ENCODE data around the gene PDE4D.

The PDE4D gene

DNA sequence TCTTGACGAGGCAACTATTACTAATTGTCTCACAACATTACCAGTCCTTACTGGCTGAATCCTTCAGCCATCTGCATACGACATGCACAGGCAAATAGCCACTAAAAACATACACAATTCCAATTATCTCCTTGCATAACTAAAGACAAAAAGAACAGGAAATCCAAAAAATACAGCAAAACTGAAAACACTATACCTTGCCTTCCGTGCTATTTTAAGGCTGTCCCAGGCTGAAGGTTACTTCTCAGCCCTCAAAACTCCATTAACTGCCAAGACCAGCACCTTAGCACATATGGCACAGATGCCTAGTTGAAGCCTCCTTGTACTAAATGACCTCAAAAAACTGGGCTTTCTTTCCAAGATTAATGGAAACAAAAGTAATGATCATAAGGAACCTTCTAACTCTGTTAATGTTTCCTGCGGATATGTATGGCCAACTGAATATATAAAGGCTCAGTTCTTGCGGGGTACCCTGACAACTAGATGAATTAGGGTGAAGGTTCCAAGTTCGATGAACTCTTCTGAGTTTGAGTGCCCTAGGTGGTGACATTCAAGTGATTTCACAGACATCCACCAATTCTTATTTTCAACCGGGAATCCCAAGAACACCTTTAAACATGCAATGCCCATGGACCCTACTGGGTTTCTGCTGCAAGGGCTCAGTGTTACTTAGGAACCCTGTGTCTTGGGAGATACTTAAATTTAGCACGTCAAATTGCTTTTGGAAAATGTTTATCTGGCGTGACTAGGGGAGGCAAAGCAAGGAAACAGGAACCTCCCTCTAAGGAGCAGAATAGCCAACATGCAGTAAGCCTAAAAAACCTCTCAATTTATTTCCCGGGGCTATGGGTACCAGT, 855.4 kb downstream of the PDE4D start:
- no peak for DNase-seq (ENCODE audit: low spot score)

DNA sequence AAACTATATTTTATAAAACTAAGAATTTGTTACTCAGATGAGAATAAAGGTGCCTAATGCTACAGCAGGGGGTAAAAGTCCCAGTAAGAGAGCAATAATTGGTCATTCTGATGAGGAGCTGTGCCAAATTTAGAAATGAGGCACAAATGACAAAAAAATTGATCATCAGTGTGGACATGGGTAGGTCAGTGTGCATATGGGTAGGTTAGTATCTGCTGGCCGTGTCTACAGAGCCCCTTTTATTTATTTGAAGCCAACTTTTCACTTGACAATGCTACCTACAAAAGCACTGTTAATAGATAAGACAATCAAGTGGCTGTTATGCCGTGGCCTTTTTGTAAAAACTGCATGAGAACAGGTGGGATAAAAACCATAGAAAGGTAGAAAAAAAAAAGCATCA, 856.1 kb downstream of the PDE4D start:
- DNase-seq (ENCODE audit: low spot score) = no peak

DNA sequence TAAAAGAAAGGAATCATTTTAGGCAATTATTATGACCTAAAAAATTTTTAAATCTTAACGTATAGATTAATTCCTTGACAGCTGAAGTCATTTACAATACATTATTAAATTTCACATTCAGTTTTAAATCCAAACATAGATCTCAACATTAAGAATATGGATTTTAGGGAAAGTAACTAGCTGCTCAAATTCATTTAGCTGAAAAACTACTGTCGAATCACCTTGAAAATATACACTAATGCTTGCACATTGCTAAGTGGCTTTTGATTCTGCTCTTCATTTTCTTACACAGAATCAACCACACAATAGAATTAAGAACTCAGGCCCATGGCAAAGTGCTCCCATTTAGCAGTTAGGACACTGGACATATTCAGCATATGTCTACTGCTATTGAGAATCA, 856.5 kb downstream of the PDE4D start:
- no peak for DNase-seq (ENCODE audit: low spot score)

DNA sequence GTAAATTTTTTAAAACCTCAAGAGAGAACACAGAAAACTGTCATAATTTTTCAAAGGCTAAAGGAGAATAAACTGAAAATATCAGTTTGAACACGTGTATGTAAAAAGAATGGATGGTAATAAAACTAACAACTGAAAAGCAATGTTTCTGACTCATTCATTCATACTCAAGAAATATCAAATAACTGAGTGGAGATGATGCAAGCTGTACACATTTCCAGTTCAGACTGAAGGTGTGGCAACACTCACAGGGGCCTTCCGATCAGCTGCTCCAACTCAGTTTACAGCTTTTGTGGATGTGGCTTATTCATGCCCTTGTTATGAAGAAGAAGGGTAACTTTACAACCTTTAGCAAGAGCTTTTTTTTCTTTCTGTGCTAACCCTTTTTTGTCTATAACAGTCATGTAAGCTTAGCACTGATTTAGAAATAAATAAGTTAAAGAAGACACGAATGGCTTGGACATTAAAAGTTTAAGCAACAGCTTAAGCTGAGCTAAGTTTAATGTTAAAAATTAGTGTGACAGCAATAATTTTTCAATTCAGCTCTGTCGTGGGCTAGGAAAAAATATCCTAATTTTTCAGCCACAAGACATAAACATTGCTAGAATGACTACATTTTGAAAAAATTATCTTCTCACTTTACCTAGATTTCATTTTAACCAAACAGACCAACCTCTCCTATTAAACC, 857.1 kb downstream of the PDE4D start:
- DNase-seq (ENCODE audit: low spot score) = peak; percentile 37

DNA sequence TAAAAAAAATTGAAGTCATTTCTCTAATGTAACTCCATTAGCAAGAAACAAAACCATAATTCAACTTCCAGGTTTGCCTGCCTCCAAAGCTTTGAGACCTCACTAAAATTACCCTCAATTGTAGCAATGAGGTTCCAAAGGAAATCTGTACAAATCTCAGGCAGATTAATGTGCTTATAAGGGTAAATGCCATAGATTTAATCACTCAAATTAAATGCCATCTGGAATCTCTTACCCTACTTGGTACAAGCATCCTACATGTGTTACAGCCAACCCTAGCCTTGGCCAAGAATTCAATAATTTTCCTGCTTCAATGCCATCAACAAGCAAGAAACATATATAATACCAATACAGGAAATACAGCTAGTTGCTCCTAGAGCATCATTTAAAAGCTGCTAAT, 857.8 kb downstream of the PDE4D start:
- DNase-seq (ENCODE audit: low spot score) = no peak

DNA sequence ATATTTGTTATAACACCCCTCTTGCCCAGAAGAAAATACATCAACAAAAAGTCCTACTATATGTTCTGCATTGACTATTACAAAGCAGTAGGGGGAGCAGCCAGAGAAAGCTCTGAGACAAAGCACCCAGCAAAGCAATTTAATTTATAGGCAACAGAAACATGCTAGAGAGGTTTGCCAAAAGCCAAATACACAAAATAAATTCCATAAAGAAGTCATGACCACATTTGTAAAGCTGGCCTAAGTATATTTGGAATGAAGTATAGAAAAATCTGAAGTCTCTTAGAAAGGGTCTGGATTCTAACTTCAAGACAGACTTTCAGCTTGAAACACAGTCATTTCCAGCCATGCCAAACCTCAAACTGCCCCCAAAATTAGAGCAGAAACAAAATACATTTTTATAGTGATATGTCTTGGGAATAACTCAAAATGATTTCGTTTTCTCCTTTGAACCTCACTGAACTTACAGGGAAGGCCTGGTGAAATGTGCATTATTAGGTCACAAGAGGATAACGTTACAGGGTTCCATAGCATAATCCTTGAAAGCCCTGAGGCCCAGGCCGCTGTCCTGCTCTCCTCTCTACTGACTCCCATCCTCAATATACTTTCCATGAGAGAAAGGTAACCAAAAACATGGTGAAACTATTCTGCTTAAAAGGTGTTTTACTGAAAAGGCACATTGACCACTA, 858.9 kb downstream of the PDE4D start:
- DNase-seq (ENCODE audit: low spot score) = no peak

DNA sequence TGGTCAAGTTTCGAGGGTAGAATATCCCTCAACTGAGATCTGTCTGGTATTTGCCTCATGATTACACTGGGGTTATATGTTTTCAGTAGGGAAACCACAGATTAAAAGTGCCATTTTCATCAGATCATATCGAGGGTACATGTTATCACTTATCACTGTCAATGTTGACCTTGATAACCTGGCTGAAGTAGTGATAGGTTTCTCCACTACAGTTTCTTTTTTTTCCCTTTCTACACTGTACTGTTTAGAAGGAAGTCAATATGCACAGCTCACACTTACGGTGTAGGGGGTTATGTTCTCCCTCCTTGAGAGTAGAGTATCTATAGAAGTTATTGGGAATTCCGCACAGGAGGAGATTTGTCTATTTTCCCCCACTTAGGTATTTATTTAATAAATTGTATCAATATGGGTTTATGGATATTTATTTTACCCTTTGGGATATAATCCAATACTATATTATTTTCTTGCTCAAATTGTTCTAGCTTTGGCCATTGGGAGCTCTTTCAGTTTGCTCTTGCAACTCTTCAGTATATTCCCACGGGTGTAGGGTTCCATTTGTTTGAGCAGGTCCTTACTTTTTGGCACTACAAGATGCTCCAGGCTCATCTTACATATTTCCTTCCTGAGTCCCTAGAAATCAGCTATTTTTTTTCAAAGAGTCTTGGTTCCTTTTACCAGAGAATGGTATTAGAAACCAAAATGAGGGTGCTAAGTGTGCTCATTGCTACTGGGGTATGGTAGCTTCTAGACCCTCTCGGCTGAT, 866.2 kb downstream of the PDE4D start:
- no peak for DNase-seq (ENCODE audit: low spot score)

DNA sequence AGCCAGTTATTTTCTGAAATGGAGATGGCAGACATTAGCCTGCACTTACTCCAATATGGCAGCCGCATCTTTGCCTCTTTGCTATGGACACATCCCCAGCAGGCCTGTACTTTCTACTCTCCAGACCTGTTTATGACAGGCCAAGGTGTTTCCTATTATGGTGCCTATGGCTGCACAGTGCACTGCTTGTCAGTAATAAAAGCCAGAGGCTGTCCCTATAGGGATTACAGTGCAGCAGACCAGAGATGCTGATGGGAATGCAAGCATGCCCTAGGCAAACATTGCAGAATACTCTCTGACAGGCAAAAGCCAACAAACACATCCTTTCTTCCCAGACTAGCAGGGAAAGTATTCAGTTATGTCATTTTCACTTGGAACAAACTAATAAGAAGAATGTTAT, 867.8 kb downstream of the PDE4D start:
- DNase-seq (ENCODE audit: low spot score) = no peak

DNA sequence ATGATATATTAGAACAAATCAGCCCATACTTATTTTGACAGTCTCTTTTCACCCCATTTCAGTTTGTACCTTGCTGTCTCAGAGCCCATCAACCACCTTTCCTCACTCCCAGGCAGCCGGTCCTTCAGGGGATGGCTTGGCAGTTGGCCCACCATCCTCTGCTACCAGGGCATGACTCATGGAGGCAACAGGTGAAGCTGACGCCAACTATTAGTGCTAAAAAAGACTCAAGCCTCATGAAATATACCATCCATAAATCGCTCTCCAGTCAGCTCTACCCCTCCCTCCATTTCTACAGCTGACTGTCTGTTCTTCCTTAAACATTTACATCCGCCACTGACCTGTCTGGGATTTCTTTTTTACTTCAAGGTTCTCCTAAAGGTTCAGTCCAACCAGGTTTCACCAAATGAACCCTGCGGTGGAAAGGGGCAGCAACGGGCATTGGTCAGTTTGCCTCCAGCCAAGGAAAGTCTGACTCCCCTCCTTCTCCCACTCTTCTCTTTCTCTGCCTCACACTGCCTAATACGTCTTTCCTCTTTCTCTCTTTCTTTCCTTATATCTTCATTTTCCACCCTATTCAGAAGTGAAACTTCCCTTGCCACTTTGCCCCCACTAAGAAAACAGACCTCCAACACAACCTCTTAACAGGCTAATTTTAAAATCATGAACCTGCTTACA, 871.5 kb downstream of the PDE4D start:
- DNase-seq (ENCODE audit: low spot score) = no peak

DNA sequence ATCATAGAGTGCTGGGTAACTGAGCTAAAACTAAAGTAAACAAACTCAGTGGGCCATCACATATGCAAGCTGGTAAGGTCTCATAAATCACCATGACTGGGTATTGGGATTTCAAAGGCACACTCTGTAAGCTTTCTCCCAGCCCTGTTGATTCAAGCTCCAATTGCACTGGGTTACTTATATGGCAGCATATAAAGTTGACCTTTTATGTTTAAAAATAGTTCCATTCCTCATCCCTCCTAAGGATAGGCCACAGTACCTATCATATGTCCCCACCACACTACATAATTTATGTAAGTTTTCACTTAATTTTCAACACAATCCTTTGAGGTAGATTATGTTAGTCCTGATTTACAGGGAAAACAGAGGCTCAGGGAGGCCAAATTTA, 872.2 kb downstream of the PDE4D start:
- DNase-seq (ENCODE audit: low spot score) = no peak

DNA sequence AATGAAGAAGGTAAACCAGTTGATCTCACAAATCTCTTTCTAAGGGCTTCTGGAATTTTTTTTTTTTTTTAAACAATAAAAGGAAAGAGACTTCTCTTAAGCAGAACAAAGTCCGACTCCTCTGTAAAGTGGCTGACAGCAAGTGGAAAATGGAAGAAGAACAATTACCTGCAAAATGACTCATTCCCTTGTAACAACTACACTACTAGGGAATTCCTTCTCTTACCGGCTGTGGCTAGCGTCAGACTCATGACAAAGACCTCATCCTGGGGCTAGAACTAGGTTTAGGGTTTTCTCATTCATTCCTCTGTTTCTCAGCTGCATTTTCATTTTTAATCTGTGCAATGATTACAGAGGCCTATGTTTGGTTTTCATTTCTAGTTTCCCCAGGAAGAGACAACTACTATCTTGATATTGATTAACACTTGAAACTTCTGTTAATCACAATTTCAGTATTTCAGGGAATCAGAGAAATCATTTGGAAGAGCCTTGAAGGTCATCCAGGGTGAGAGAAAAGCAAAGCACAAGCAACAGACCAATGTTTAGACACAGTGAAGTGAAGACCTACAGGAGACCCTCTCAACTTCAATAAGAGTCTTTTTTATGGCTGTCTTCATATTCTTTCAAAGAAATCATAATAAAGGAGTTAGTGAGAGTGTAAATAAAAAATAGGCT, 872.8 kb downstream of the PDE4D start:
- DNase-seq (ENCODE audit: low spot score) = no peak

DNA sequence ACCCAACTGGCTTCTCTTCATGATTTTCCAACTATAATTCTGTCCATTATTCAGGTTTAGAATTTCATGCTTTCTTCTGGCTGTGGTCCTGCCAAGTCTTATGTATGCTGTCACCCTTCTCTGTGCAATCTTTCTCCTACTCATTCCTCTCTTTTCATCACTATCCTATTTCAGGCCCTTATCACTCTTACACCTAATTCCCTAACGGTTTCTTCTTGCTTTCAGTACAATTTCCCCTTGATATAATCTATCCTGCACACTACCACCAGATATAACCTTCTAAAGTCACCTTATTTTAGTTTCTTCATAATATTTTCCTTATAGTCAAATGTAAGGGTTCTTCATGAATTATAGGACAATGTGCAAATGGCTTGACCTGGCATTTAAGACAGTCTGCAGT, 874.4 kb downstream of the PDE4D start:
- DNase-seq (ENCODE audit: low spot score) = no peak

DNA sequence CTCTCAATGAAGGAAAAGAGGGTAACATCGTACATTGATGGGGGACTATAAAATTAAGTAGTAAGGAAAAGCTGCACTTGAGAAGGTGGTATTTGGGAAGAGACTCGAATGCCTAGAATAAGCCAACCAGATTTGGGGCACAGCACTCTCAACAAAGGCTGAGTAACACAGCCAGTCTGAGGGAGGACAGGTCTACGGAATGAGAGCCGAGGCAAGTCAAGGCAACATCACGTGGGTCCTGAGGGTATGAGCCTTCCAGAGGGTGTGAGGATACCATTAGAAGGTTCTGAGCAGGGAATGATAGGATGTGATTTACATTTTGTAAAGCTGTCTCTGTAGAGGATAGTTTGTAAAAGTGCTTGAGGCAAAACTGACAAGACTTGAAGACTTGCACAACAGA, 876.6 kb downstream of the PDE4D start:
- DNase-seq (ENCODE audit: low spot score) = no peak

DNA sequence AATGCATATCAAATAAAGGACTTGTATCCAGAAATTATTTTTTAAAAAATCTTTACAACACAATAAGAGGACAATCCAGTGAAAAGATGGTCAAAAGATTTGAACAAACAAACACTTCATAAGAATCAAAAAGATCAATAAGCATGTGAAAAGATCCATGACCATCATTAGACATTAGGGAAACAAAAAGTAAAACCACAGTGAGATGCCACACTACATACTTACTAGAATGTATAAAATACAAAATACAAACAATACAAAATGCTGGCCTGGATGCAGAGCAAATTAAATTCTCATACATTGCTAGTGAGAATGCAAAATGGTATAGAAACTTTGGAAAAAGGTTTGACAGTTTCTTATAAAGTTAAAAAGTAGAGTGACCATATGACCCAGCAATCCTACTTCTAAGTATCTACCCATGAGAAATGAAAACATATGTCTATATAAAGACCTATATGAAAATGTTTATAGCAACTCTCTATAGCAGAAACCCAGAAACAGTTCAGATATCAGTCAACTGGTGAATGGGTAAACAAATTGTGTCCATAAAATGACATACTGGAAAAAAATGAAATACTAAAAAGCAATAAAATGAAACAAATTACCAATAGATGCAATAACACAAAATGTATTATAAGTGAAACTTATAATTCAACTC, 884.6 kb downstream of the PDE4D start:
- no peak for DNase-seq (ENCODE audit: low spot score)

DNA sequence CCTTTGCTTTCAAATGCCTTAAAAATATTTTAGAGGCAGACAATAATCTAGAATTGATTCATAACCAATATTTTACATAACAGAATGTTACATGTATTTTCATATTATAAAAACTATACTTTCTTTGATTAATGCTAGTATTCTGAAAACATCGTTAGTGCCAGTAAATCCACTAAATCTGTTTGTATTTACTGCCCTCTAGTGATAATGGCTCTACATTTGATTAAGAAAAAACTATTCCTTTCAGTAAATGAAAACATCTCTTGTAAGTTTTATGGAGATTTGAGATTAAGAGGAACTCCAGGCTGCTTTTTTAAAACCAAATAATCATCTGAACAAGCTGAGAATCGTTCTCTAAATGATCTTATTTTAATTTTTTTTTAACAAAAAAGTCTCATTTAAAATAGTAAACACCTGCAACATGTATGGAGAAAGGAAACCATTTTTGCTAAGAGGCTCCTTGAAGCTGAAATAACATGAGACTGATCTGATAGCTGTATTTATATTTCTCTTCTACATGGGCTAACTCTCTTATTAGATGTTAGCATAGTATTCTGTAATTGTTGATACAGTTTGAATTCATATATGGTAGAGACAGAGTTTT, 886.0 kb downstream of the PDE4D start:
- no peak for DNase-seq (ENCODE audit: low spot score)

DNA sequence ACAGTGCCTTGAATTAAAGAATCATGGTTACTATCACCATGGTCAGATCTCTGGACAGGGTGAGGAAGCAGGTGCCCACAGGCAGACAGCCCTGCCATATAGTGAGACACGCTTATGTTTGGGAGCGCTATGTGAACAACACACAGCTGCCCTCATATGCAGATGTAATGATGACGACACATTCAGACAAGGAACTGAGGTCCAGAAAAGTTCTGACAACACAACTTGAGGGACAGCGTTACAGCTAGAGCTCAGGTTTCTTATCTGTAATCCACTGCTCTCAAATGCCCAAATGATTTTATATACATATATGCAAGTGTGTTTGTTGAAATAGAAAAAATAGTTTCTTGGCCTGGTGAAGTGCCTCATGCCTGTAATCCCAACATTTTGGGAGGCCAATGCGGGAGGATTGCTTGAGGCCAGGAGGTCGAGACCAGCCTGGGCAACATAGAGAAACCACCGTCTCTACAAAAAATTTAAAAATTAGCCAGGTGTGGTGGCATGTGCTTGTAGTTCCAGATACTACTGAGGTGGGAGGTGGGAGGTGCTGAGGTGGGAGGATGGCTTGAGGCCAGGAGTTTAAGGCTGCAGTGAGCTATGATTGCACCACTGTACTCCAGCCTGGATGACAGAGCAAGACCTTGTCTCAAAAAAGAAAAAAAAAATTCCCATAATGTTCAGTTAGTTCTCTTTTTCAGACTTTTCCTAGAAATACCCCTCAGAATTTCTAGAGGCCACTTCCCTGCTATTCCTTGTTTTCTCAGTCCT, 887.4 kb downstream of the PDE4D start:
- no peak for DNase-seq (ENCODE audit: low spot score)

DNA sequence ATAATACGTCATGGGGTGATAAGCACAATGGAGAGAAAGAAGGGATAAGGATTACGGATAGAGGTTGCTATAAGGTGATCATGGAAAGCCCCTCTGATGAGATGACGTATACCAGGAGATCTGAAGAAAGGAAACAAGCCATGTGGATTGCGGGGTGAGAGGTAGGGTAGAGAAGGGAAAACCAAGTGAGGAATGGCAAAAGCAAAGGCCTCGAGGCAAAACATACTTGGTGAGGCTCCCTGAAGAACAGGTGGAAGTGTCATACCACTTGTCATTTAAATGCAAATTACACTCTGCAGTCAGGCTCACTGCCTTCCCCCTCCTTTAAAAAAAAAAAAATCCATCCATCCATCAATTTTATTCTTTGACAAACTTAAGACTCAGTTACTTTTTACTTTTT, 889.9 kb downstream of the PDE4D start:
- no peak for DNase-seq (ENCODE audit: low spot score)

DNA sequence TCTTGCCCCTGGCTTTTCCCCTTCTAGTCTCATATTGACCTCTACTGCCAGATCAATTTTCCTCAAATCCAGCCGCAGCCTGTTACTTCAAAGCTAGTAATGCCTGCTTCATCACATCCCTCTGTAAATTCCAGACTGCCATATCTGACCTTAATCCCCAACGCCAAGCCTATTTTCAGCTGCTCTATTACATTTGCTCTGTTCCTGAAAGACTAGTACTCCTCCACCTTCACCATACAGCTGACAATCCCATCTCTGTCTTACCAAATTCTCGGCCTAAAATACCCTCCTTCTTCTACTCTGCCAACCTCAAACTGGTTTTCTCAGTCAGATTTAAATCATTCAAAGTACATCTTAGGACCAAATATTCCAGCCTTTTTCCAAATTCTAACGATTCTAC, 890.4 kb downstream of the PDE4D start:
- DNase-seq (ENCODE audit: low spot score) = no peak

DNA sequence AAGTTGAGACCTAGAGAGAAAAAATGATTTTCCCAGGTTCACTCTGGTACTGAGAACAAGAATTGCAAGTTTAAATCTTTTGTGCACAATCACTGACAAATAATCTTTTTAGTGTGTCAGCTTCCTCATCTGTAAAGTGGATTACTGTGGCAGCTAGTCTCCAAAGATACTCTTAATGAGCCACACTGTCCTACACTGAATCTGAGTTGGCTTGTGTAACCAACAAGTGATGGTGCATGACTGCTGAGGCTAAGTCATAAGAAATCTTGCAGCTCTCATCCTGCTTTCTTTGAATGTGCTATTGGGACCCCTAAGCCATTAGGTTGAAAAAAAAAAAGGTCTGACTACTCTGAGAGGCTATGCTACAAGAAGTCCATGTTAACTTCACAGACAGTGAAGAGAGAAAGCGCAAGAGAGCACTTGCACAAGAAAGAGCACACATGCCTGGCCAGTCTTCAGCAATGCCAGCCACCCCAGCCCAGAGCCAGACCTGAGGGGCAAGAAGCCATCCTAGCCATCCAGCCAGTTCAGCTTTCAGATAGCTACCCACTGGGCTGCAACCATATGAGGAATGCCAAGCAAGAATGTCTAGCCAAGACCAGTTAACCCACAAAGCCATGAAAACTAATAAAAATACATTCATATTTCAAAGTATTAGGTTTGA, 891.2 kb downstream of the PDE4D start:
- DNase-seq (ENCODE audit: low spot score) = no peak
